ENCODE data around the gene WARS2.

Gene WARS2

GRCh38 chr1:118998171-118998570 lies 142.3 kb downstream of the WARS2 start:
- Histone ChIP-seq H3K9ac (ENCODE audit: low read depth, low read length) (no peak overlapping the region), H3K4me3 (ENCODE audit: low read length) (no peak overlapping the region), H3K4me2 (ENCODE audit: low read length) (no peak overlapping the region), H3K27me3 (ENCODE audit: control insufficient read depth, insufficient read depth, low read length) (no peaks in the 10 kb centered on the region), H3K4me1 (ENCODE audit: control insufficient read depth, insufficient read depth, low read length) (peaks cover 14% of the 10 kb centered on the region), H3K36me3 (ENCODE audit: insufficient read depth, low read length) (no peaks in the 10 kb centered on the region), H3K9me3 (replicated peaks; ENCODE audit: low read length) (no peaks in the 10 kb centered on the region)

DNA sequence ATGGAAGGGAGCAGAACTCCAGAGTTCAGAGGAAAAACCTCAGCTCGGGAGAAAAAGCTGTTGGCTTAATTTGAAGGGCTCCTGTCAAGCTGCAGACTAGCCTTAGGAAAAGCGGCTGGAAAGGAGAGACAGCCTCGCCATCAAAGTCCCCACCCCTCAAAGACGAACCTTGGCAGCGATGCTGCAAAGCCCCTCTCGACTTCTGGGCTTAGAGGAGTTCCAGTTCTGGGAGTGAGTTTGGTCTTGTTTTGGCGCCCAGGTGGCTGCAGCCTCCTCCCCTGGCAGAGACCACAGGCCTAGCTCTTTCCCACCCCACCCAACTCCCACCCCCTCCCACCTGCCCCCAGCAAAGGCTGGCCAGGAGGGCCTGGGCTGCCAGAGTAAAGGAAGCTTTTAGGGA lies 143.2 kb downstream of the WARS2 start:
- Histone ChIP-seq H3K4me1 (ENCODE audit: control insufficient read depth, insufficient read depth, low read length) (peaks cover 12% of the 10 kb centered on the region), H3K36me3 (ENCODE audit: insufficient read depth, low read length) (no peaks in the 10 kb centered on the region), H3K4me2 (ENCODE audit: low read length) (no peak overlapping the region), H3K9ac (ENCODE audit: low read depth, low read length) (no peak overlapping the region), H3K4me3 (ENCODE audit: low read length) (no peak overlapping the region), H3K9me3 (replicated peaks; ENCODE audit: low read length) (no peaks in the 10 kb centered on the region), H3K27me3 (ENCODE audit: control insufficient read depth, insufficient read depth, low read length) (no peaks in the 10 kb centered on the region)

DNA sequence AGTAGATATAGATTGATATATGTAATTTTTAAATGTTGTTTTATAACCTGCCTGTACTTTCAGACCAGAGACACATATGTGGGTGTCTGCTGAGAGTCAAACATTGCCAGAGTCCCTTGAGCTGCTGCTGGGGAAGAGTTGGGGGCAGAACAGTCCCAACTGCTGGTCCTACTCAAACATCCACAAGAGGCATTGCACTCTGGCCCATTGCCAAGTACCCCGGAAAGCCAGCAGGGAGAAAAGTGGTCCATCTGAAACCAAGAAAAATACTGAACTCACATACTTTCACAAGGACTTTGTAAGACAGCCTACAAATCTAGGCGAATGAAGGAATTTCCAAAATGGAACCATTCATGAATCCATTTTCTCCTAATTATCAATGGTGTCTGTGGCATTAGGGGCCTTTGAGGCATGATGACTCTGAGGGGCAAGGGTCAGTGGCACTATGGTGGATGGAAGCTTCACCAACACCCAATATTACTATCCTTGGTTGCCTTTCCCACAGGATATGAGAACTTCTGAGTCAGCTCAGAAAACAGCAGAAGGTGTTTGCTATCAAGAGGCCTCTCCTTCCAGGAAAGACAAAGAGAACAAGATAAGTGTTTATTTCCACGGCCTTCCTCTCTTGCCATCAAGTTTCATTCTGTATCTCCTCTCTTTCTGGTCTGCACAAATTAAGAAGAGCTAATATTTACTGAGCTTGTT lies 145.0 kb downstream of the WARS2 start:
- Histone ChIP-seq H3K9ac (ENCODE audit: low read depth, low read length) (no peak overlapping the region), H3K4me1 (ENCODE audit: control insufficient read depth, insufficient read depth, low read length) (no peaks in the 10 kb centered on the region), H3K27me3 (ENCODE audit: control insufficient read depth, insufficient read depth, low read length) (peaks cover 4% of the 10 kb centered on the region), H3K9me3 (replicated peaks; ENCODE audit: low read length) (no peaks in the 10 kb centered on the region), H3K4me2 (ENCODE audit: low read length) (no peak overlapping the region), H3K4me3 (ENCODE audit: low read length) (no peak overlapping the region), H3K36me3 (ENCODE audit: insufficient read depth, low read length) (no peaks in the 10 kb centered on the region)

GRCh38 chr1:118993700-118994026 lies 146.8 kb downstream of the WARS2 start:
- H3K4me2 ChIP-seq (ENCODE audit: low read length): no peak overlapping the region
- H3K9me3 ChIP-seq (replicated peaks; ENCODE audit: low read length): no peaks in the 10 kb centered on the region
- H3K36me3 ChIP-seq (ENCODE audit: insufficient read depth, low read length): no peaks in the 10 kb centered on the region
- no peaks in the 10 kb centered on the region for H3K4me1 ChIP-seq (ENCODE audit: control insufficient read depth, insufficient read depth, low read length)
- H3K4me3 ChIP-seq (ENCODE audit: low read length): no peak overlapping the region
- H3K27me3 ChIP-seq (ENCODE audit: control insufficient read depth, insufficient read depth, low read length): peaks cover 4% of the 10 kb centered on the region
- H3K9ac ChIP-seq (ENCODE audit: low read depth, low read length): no peak overlapping the region

GRCh38 chr1:118992868-118993699 lies 147.4 kb downstream of the WARS2 start:
- Histone ChIP-seq H3K4me3 (ENCODE audit: low read length) (no peak overlapping the region), H3K4me1 (ENCODE audit: control insufficient read depth, insufficient read depth, low read length) (peaks cover 4% of the 10 kb centered on the region), H3K9me3 (replicated peaks; ENCODE audit: low read length) (no peaks in the 10 kb centered on the region), H3K9ac (ENCODE audit: low read depth, low read length) (no peak overlapping the region), H3K27me3 (ENCODE audit: control insufficient read depth, insufficient read depth, low read length) (peaks cover 8% of the 10 kb centered on the region), H3K36me3 (ENCODE audit: insufficient read depth, low read length) (no peaks in the 10 kb centered on the region), H3K4me2 (ENCODE audit: low read length) (no peak overlapping the region)

DNA sequence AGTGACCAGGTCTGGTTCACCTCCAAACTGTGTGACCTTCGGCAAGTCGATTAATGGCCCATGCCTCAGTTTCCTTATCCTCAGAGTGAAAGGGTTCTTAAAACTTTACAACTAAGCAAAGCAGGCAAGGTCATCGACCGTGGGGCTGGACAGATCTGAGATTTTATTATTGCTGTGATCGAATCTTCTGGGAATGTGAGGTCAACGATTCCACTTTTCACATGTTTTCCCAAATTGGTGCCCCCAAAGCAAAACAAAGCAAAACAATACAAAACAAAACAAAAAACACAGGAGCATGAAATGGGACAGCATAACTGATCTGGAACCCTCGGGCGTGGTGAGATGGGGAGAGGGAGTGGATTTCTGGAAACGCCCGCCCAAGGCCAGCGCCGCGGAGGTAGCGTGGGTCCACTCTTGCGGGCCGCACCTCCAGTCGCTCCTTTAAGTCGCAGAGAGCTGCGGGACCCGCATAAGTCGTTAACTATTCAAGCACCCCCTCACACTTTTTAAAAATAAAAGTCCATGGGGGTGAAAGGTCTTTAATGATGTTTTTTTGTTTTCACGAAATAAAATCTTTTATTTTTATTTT lies 148.1 kb downstream of the WARS2 start:
- H3K9ac ChIP-seq (ENCODE audit: low read depth, low read length): no peak overlapping the region
- H3K36me3 ChIP-seq (ENCODE audit: insufficient read depth, low read length): no peaks in the 10 kb centered on the region
- H3K9me3 ChIP-seq (replicated peaks; ENCODE audit: low read length): no peaks in the 10 kb centered on the region
- peaks cover 8% of the 10 kb centered on the region for H3K27me3 ChIP-seq (ENCODE audit: control insufficient read depth, insufficient read depth, low read length)
- no peak overlapping the region for H3K4me2 ChIP-seq (ENCODE audit: low read length)
- H3K4me3 ChIP-seq (ENCODE audit: low read length): no peak overlapping the region
- peaks cover 4% of the 10 kb centered on the region for H3K4me1 ChIP-seq (ENCODE audit: control insufficient read depth, insufficient read depth, low read length)

DNA sequence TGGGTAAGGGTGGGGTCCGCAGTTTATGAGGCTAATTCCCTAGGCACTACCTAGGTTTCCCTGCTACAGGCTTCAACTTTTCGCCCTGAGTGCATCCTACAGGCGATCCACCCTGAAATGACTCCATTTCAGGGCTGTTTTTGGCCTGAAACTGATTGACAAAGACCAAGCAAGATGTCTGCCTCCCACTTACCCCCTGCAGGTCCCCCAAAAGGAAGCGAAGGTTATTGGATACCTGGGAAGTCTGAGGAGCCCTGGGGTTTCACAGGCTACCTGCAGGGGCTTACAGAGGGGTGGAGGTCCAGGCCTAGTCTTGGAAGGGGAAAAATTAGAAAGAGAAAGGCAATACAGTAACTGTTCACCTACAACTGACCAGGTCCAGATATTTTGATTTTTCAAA lies 149.0 kb downstream of the WARS2 start:
- Histone ChIP-seq H3K4me3 (ENCODE audit: low read length) (no peak overlapping the region), H3K9me3 (replicated peaks; ENCODE audit: low read length) (no peaks in the 10 kb centered on the region), H3K9ac (ENCODE audit: low read depth, low read length) (no peak overlapping the region), H3K4me2 (ENCODE audit: low read length) (no peak overlapping the region), H3K27me3 (ENCODE audit: control insufficient read depth, insufficient read depth, low read length) (peaks cover 8% of the 10 kb centered on the region), H3K36me3 (ENCODE audit: insufficient read depth, low read length) (no peaks in the 10 kb centered on the region), H3K4me1 (ENCODE audit: control insufficient read depth, insufficient read depth, low read length) (peaks cover 4% of the 10 kb centered on the region)

GRCh38 chr1:118990513-118991152 lies 149.8 kb downstream of the WARS2 start:
- Histone ChIP-seq H3K4me3 (ENCODE audit: low read length) (no peak overlapping the region), H3K4me1 (ENCODE audit: control insufficient read depth, insufficient read depth, low read length) (peaks cover 8% of the 10 kb centered on the region), H3K36me3 (ENCODE audit: insufficient read depth, low read length) (no peaks in the 10 kb centered on the region), H3K27me3 (ENCODE audit: control insufficient read depth, insufficient read depth, low read length) (peaks cover 8% of the 10 kb centered on the region), H3K9me3 (replicated peaks; ENCODE audit: low read length) (no peaks in the 10 kb centered on the region), H3K9ac (ENCODE audit: low read depth, low read length) (no peak overlapping the region), H3K4me2 (ENCODE audit: low read length) (no peak overlapping the region)

DNA sequence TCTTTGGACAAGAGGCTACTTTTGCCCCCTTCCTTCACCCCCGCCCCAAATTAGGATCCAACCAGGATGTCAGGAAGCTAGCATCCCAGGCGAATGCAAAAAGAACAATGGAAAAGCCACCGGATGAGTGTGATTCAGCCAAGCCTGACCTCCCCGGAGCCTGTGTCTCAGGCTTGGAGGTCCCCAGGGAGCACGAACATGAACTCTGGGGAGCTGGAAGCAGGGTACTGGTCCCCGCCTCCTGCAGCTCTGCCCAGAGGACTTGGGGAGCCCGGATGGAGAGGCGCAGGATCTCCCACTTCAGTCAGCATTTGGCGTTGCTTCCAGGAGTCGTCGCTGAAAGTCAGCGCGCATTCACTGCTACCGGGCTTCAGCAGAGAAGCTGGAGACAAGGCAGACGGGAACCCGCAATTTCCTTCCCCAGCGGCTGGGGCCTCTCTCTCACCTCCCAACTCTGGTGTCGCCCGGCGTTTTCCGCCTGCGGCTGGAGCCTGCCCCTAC lies 150.5 kb downstream of the WARS2 start:
- no peaks in the 10 kb centered on the region for H3K9me3 ChIP-seq (replicated peaks; ENCODE audit: low read length)
- no peaks in the 10 kb centered on the region for H3K36me3 ChIP-seq (ENCODE audit: insufficient read depth, low read length)
- H3K4me3 ChIP-seq (ENCODE audit: low read length): no peak overlapping the region
- H3K27me3 ChIP-seq (ENCODE audit: control insufficient read depth, insufficient read depth, low read length): peaks cover 8% of the 10 kb centered on the region
- no peak overlapping the region for H3K9ac ChIP-seq (ENCODE audit: low read depth, low read length)
- peaks cover 14% of the 10 kb centered on the region for H3K4me1 ChIP-seq (ENCODE audit: control insufficient read depth, insufficient read depth, low read length)
- H3K4me2 ChIP-seq (ENCODE audit: low read length): no peak overlapping the region

DNA sequence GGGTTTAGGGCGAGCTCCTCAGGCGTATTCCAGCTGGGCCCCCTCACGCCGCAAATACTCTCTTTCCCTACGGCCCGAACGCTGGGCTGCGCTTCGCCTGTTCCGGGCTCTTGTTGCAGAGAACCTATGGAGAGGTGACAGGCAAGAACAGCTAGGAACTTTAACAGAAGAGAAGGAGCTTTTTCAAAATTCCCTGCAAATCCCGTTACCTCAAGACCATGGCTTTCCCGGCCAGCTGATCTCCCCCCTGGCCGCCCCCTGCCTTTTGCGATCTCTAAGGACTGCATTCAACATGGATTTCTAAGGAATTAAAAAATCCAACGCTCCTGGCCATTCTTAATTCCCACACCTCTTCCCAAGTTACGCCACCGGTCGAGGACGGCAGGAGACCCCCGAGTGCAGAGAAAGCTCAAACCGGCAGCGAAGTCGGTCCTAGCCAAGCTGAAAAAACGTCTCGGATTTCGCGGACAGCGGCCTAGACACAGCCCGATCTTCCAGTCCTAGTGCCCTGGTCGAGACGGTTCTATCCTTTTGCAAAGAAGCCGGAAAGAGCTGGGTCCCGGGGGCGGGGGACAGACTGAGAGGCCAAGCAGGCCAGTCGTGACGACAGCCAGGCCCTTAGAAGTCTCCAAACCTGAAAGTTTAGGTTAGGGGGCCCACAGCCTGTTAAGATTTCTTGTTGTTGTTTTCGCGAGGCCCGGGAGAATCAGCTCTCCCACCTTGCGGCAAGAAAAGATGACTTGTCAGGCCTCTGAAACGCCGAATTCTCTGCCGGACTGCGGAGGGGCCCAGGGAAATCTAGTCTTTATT lies 151.2 kb downstream of the WARS2 start:
- no peak overlapping the region for H3K4me3 ChIP-seq (ENCODE audit: low read length)
- H3K27me3 ChIP-seq (ENCODE audit: control insufficient read depth, insufficient read depth, low read length): peaks cover 8% of the 10 kb centered on the region
- H3K36me3 ChIP-seq (ENCODE audit: insufficient read depth, low read length): no peaks in the 10 kb centered on the region
- no peaks in the 10 kb centered on the region for H3K9me3 ChIP-seq (replicated peaks; ENCODE audit: low read length)
- no peak overlapping the region for H3K4me2 ChIP-seq (ENCODE audit: low read length)
- H3K9ac ChIP-seq (ENCODE audit: low read depth, low read length): no peak overlapping the region
- peaks cover 14% of the 10 kb centered on the region for H3K4me1 ChIP-seq (ENCODE audit: control insufficient read depth, insufficient read depth, low read length)

Measured in skeletal muscle satellite cell (primary cell).